Hematopoietic multipotent progenitor cell treated with erythropoietin and hydrocortisone succinate and interleukin-3 and kit ligand, for 4 days (in vitro differentiated cells): ENCODE data around the gene PCDHGA1.

Experiments used
- DNase-seq: peaks from one replicate; pipeline ENCODE4 v3.0.0-alpha.2; 2015

The PCDHGA1 gene

GRCh38 chr5:141493500-141494422 is 163.4 kb downstream of the PCDHGA1 start:
- DNase-seq, result no peak

GRCh38 chr5:141494761-141495452 is 164.6 kb downstream of the PCDHGA1 start:
- no peak for DNase-seq

- DNase-seq, result no peak
These were observed 165.1 kb downstream of the PCDHGA1 start for GRCh38 chr5:141495453-141495811.

GRCh38 chr5:141496038-141496437 is 165.7 kb downstream of the PCDHGA1 start:
- no peak for DNase-seq

- DNase-seq, result no peak
These were observed 171.4 kb downstream of the PCDHGA1 start for GRCh38 chr5:141501761-141502160.

GRCh38 chr5:141503681-141504080 is 173.4 kb downstream of the PCDHGA1 start:
- DNase-seq, result no peak

- DNase-seq, result no peak
These were observed 173.9 kb downstream of the PCDHGA1 start for GRCh38 chr5:141504216-141504615.

- no peak for DNase-seq
These were observed 176.3 kb downstream of the PCDHGA1 start for GRCh38 chr5:141506381-141507155.

- no peak for DNase-seq
These were observed 177.2 kb downstream of the PCDHGA1 start for GRCh38 chr5:141507387-141508091.

GRCh38 chr5:141508440-141508797 is 178.1 kb downstream of the PCDHGA1 start:
- DNase-seq, result no peak

GRCh38 chr5:141508798-141509611 is 178.7 kb downstream of the PCDHGA1 start:
- no peak for DNase-seq

GRCh38 chr5:141510160-141510559 is 179.8 kb downstream of the PCDHGA1 start:
- DNase-seq, result no peak

- no peak for DNase-seq
These were observed 180.7 kb downstream of the PCDHGA1 start for GRCh38 chr5:141510850-141511601.

- peak; percentile 46 for DNase-seq
These were observed 181.5 kb downstream of the PCDHGA1 start for GRCh38 chr5:141511771-141512325.

- DNase-seq, result peak; percentile 86
These were observed 182.1 kb downstream of the PCDHGA1 start for GRCh38 chr5:141512390-141512910.

- DNase-seq, result peak; percentile 59
These were observed 182.8 kb downstream of the PCDHGA1 start for GRCh38 chr5:141512911-141513626.

- DNase-seq, result peak; percentile 91
These were observed 183.5 kb downstream of the PCDHGA1 start for GRCh38 chr5:141513627-141514329.

- no peak for DNase-seq
These were observed 184.2 kb downstream of the PCDHGA1 start for GRCh38 chr5:141514330-141515133.
